SJSA1 (cell line): ENCODE measurements around the gene STXBP4. TPM values are rescaled to one million over a fixed set of nuclear protein-coding genes. Genes with fewer than 3 reads are reported as not detected.

Experiments used
- DNase-seq, 2 experiments: peaks; one replicate each; pipeline ENCODE4 v3.0.0-alpha.2; 2015 to 2020; ENCODE audit warnings: low spot score in 2 of 2, low read depth in 1 of 2
- H3K27ac ChIP-seq: fragments of 250-450 bp; sonication (Bioruptor Pico); 2 replicates; pipeline ENCODE4 v1.5.1; 2020; ENCODE audit warnings: mild to moderate bottlenecking, moderate library complexity
- H3K27me3 ChIP-seq: fragments of 250-450 bp; sonication (Bioruptor Pico); replicated peaks from 2 replicates; pipeline ENCODE4 v1.5.1; 2020; ENCODE audit warnings: mild to moderate bottlenecking, moderate library complexity
- H3K36me3 ChIP-seq: fragments of 250-450 bp; sonication (Bioruptor Pico); 2 replicates; pipeline ENCODE4 v1.5.1; 2020; ENCODE audit warnings: mild to moderate bottlenecking
- H3K4me1 ChIP-seq: fragments of 250-450 bp; sonication (Bioruptor Pico); replicated peaks from 2 replicates; pipeline ENCODE4 v1.6.1; 2021; ENCODE audit warnings: mild to moderate bottlenecking
- H3K4me3 ChIP-seq: fragments of 250-450 bp; sonication (Bioruptor Pico); 2 replicates; pipeline ENCODE4 v1.5.1; 2020; ENCODE audit warnings: mild to moderate bottlenecking
- H3K9me3 ChIP-seq: fragments of 250-450 bp; sonication (Bioruptor Pico); replicated peaks from 2 replicates; pipeline ENCODE4 v1.5.1; 2020; ENCODE audit warnings: mild to moderate bottlenecking
- total RNA-seq: library from RNA; depleted of rRNA; stranded (reverse); fragments of >200 nt; shearing (Covaris generic); gene quantifications from 2 replicates; pipeline ENCODE4 v1.2.3, GENCODE V29; 2014

STXBP4 gene
- total RNA-seq, 1 experiment from 2014 or later = 29.1 TPM

DNA sequence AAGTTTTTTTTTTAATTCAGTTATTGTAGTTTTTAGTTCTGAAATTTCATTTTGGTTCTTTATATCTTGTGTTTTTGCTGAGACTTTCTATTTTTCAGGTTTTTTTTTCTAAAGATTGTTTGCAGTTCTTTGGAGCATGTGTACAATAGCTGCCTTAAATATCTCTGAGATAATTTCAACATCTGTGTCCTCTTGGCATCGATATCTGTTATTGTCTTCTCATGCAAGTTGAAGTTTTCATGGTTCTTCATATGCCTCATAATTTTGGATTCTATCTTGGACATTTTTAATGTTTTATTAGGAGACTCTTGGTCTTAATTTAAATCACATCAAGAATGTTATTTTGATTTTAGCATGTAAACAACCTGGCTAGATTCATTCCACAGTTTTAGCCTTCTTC lies 22.9 kb upstream of the STXBP4 start:
- peak overlapping the region; percentile 88 for H3K27ac ChIP-seq
- peaks cover 51% of the 10 kb centered on the region for H3K4me1 ChIP-seq
- DNase-seq = no peak
- H3K36me3 ChIP-seq = peaks cover 30% of the 10 kb centered on the region
- H3K9me3 ChIP-seq = no peaks in the 10 kb centered on the region
- H3K4me3 ChIP-seq = no peak overlapping the region
- H3K27me3 ChIP-seq = no peaks in the 10 kb centered on the region

DNA sequence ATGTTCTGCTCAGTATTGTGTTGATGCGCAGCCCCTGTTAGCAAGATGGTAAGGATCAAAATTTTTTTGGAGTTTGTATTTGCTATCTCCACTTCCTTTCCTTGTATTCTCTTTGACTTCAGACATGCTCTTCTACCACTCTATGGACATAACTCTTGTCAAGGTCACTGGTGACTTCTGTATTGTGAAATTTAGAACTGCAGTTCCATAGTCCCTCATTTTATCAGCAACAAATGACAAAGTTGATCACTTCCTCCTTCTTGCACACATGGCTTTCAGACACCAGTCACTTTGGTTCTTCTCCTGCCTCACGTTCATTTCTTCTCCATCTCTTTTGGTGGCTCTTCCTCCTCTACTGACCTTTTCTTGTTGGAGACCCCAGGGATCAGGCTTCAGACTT lies 21.2 kb upstream of the STXBP4 start:
- Histone ChIP-seq H3K4me3 (no peak overlapping the region), H3K9me3 (no peaks in the 10 kb centered on the region), H3K27ac (no peak overlapping the region), H3K27me3 (no peaks in the 10 kb centered on the region), H3K36me3 (peaks cover 29% of the 10 kb centered on the region), H3K4me1 (peaks cover 51% of the 10 kb centered on the region)
- DNase-seq = no peak

DNA sequence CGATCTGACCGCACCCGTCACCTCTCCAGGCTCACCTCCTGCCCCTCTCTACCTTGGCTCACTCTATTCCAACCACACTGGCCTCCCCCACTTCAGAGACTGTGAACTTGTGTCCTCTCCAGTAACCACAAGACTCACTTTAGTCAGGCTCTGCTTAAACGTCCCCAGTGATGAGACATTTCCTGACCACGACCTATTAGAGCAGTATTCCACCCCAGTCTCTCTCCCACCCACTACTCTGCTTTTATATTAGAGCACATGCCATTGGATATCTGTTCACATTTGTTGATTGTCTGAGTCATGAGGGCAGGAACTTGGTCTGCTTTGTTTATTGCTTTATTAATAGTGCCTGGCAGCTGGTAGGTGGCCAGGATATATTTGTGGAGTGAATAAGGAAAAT lies 20.2 kb upstream of the STXBP4 start:
- DNase-seq = peak; percentile 88 to 92
- H3K4me3 ChIP-seq = no peak overlapping the region
- H3K4me1 ChIP-seq = peaks cover 51% of the 10 kb centered on the region
- peak overlapping the region; percentile 13 for H3K27ac ChIP-seq
- H3K36me3 ChIP-seq = peaks cover 29% of the 10 kb centered on the region
- no peaks in the 10 kb centered on the region for H3K27me3 ChIP-seq
- H3K9me3 ChIP-seq = no peaks in the 10 kb centered on the region

DNA sequence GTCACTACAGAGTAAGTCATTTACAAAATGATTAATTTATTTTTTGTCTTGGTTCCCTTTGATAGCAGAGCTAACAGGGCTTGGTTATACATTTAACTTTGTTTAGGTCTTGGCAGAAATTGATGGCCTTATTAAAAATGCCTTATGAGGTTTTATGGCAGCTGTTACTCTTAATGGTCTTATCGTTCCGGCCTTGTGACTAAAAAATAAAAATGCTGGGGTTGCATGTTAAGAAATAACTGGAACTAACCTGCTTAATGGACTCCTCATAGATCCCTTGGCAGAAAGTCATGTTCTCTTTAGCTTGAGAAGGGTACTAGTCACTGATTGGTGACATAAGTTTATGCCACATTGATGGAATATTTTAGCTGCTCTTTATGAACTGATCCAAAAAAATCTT lies 18.4 kb upstream of the STXBP4 start:
- Histone ChIP-seq H3K4me3 (no peak overlapping the region), H3K9me3 (no peaks in the 10 kb centered on the region), H3K36me3 (peaks cover 38% of the 10 kb centered on the region), H3K27me3 (no peaks in the 10 kb centered on the region), H3K4me1 (peaks cover 38% of the 10 kb centered on the region), H3K27ac (no peak overlapping the region)
- no peak for DNase-seq

DNA sequence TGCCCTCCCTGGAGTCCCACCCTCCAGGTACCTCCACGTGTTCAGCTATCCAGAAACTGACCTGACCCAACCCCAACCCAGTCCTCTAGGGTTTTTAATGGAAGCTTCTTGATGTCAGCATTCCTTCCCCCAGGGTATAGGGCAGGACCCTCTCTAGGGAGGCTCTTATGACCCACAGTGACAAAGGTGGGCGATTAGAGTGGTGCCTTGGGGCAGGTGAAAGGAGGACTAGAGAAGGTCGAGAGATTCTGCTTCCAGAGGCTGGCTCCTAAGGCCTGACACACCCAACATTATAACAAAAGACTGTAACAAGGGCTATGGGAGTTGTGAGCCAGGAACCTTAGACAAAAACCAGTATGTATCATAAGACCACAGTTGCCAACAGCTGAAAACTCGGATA lies 17.3 kb upstream of the STXBP4 start:
- H3K9me3 ChIP-seq = no peaks in the 10 kb centered on the region
- peaks cover 27% of the 10 kb centered on the region for H3K4me1 ChIP-seq
- DNase-seq = no peak
- H3K27me3 ChIP-seq = no peaks in the 10 kb centered on the region
- H3K27ac ChIP-seq = no peak overlapping the region
- H3K4me3 ChIP-seq = no peak overlapping the region
- peaks cover 50% of the 10 kb centered on the region for H3K36me3 ChIP-seq

DNA sequence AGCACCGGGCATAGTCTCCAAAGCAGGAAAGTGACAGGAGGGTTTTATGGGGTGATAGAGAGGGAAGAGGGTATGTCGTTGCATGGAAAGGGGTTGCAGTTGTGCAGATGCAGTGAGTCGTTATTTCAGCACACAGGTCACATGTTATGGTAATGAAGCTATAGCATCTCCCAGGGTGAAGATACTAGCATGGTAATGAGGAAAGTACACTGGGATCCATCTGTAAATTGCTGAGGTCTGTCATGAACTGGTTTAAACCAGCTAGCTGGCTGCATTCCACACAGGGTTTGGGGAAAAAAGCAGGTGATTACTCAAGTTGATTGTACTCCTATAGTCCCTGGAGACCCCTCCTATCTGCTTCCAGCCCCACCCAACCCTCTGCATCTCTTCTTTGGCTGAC lies 11.8 kb upstream of the STXBP4 start:
- Histone ChIP-seq H3K36me3 (peaks cover 74% of the 10 kb centered on the region), H3K27me3 (no peaks in the 10 kb centered on the region)

DNA sequence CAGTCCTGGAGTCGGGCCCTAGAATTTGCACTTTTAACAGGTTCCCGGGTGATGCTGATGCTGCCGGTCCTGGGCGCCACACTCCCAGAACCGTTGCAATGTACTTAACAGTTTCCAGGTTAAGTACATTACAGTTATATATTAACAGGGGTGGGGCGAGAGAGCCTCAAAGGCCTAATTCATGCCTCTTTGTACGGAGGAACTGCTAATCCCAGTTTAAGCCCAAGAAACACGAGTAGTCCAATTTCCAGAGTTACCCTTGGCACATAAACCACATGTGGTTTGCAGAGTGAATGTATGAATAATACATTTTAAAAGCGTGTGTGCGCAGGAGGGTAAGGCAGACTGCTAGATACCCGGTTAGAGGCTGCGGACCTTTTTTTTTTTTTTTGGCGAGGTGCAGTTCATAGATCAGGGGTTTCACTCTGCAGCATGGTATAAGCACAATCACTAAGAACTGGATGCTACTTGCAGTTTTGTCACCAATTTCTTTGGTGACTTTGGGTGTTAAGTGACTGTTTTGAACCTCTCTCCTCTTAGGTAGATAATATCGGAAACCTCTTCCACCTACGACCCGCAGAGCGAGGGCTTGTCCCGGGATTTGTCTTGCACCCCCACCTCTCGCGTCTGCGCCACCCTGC lies 824 bp upstream of the STXBP4 start:
- Histone ChIP-seq H3K36me3 (peaks cover 50% of the 10 kb centered on the region), H3K4me3 (peak overlapping the region; percentile 67), H3K27me3 (no peaks in the 10 kb centered on the region), H3K9me3 (no peaks in the 10 kb centered on the region), H3K27ac (no peak overlapping the region), H3K4me1 (peaks cover 16% of the 10 kb centered on the region)
- DNase-seq = no peak

More for the DNA sequence above, 11.8 kb upstream of the STXBP4 start:
- Histone ChIP-seq H3K4me1 (no peaks in the 10 kb centered on the region), H3K4me3 (no peak overlapping the region), H3K9me3 (no peaks in the 10 kb centered on the region), H3K27ac (no peak overlapping the region)
- DNase-seq = no peak

DNA sequence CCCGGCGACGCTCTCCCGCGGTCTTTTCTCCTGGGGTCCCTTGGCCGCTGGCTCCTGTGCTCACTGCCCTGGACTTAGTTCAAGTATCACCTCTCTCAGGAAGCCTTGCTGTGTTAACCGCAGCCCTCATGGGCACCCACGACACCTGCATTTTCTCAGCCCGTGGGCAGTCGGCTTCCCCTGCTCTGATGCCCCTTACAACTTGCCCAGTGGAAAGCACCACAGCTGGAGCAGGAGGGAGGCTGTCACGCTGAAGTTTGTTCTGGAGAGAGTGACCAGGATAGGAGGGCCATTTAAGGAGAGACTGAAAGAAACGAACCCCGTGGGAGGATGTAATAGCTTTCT lies 395 bp downstream of the STXBP4 start:
- Histone ChIP-seq H3K4me1 (peaks cover 16% of the 10 kb centered on the region), H3K27me3 (no peaks in the 10 kb centered on the region), H3K36me3 (peaks cover 38% of the 10 kb centered on the region), H3K27ac (peak overlapping the region; percentile 59), H3K9me3 (no peaks in the 10 kb centered on the region), H3K4me3 (peak overlapping the region; percentile 67)
- DNase-seq = peak in 1 of 2 experiments; percentile 49

DNA sequence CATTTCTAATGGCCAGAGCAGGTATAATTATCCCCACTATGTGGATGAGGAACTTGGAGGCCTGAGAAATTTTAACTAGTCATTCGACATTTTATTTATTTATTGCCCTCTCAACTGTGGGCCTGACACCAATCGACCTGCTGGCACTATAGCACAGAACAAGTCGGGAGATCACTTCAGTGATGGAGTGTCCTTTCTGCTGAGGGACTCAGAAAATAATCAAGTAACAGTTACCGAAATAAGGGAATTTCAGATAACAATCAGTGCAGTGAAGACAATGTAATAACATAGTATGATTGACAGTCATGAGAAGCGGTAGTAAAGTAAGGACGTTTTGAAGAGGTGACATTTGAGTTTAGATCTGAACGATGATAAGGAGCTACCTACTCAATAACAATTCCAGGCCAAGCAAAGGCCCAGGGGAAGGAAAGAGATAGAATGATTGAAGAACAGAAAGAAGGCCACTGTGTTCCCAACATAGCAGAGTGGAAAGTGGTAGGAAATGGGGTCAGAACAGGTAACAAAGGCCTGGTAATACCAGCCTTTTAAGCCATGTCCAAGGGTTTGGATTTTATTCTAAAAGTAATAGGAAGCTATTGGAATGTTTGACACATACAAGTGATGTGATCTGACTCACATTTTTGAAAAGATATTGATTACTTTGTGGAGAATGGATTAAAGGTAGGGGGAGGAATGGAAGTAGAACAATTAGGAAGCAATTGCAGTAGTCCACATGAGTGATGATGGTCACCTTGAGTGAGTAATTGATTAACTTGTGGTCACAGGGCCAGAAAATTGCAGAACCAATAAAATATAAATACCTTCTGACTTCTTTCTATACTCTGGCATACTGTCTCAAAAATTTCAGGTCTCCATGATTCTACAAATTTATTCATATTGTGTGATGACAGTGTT lies 1.4 kb downstream of the STXBP4 start:
- H3K36me3 ChIP-seq = peaks cover 28% of the 10 kb centered on the region
- no peak overlapping the region for H3K27ac ChIP-seq
- H3K4me3 ChIP-seq = peak overlapping the region; percentile 67
- no peak for DNase-seq
- H3K4me1 ChIP-seq = peaks cover 16% of the 10 kb centered on the region
- H3K27me3 ChIP-seq = no peaks in the 10 kb centered on the region
- no peaks in the 10 kb centered on the region for H3K9me3 ChIP-seq

DNA sequence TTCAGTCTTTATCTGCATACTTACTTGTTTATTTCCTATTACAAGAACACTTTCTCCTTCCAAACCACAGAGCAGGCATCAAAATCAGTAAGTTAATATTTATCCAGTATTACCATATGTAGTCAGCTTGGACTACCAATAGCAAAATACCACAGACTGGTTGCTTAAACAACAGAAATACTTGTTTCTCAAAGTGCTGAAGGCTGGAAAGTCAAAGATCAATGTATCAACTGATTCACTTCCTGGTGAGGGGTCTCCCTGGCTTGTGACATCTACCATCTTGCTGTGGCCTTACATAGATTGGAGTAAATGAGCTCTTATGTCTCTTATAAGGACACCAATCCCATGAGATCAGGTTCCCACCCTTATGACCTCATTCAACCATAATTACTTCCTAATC lies 2.6 kb downstream of the STXBP4 start:
- H3K27ac ChIP-seq = no peak overlapping the region
- H3K9me3 ChIP-seq = no peaks in the 10 kb centered on the region
- H3K4me1 ChIP-seq = peaks cover 16% of the 10 kb centered on the region
- H3K27me3 ChIP-seq = no peaks in the 10 kb centered on the region
- DNase-seq = no peak
- H3K36me3 ChIP-seq = peaks cover 18% of the 10 kb centered on the region
- no peak overlapping the region for H3K4me3 ChIP-seq

DNA sequence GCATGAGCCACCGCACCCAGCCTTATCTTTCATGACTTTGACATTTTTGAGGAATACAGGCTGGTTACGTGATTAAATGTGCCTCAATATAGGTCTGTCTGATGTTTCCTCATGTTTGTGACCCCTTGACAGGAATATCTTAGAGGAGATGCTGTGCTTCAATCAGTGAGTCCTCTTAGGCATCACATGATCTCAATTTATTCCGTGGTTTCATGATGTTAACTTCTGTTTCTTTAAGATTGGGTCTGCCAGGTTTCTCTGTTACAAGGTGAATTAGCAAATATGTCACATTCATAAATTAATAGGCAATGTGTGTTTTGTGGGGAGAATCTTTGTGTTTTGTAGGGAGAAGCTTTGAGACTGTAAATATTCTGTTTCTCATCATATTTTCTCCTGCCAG lies 3.3 kb downstream of the STXBP4 start:
- DNase-seq = no peak
- H3K27me3 ChIP-seq = no peaks in the 10 kb centered on the region
- H3K4me1 ChIP-seq = peaks cover 11% of the 10 kb centered on the region
- H3K27ac ChIP-seq = no peak overlapping the region
- no peaks in the 10 kb centered on the region for H3K9me3 ChIP-seq
- no peak overlapping the region for H3K4me3 ChIP-seq
- H3K36me3 ChIP-seq = peaks cover 11% of the 10 kb centered on the region

DNA sequence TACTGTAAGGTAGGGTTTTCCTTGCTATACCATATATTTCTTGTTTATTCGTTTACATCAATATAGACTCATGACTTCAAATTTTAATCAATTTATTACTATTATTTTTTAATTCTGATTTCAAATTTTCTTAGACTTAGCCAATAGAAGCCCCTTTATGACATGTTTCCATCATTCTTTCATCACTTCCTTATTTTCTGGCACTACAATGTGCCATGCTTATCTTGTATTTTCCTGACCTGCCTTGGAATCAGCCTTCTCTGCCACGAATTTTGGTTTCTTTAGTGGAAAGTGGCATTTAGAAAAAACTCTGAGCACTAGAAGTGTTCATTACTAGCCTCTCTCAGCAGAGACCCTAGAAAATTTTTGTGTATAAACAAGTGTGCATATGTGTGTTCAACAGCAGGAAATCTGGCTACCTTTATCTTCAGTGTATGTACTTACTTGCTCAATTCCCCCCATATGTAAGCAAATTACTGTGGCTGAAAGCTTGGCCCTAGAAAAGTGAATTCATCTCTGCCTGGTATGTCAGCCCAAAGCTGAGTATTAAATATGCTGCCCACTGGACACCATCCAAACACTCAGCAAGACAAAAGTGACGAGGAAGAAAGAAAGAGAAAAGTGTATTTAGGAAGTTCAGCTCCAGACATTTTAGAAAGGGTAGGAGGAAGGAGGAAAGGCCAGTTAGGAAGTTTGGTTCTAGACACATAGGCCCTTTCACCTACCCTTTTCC lies 4.0 kb downstream of the STXBP4 start:
- Histone ChIP-seq H3K36me3 (peaks cover 8% of the 10 kb centered on the region), H3K27me3 (no peaks in the 10 kb centered on the region)

DNA sequence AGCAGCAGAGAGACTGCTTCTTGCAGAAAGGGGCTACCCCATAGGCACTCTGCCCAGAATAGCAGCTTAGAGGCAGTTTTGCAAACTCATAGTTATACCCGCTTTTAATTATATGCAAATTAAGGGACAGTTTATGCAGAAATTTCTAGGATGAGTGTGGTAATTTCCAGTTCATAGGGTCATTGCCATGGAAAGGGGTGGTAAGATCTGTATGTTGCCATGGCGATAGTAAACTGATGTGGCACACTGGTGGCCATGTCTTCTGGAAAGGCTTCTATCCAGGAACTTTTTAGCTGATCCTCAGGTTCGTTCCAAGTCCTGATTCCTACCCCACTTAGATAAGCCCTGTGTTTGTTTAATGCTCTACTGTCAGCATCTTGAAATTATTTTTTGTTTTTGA lies 6.2 kb downstream of the STXBP4 start:
- H3K27me3 ChIP-seq = no peaks in the 10 kb centered on the region
- no peak overlapping the region for H3K4me3 ChIP-seq
- DNase-seq = no peak
- no peak overlapping the region for H3K27ac ChIP-seq
- peaks cover 3% of the 10 kb centered on the region; the same call in 1 of the 2 replicates for H3K4me1 ChIP-seq
- H3K9me3 ChIP-seq = no peaks in the 10 kb centered on the region
- H3K36me3 ChIP-seq = no peaks in the 10 kb centered on the region

More for the DNA sequence above, 4.0 kb downstream of the STXBP4 start:
- H3K27ac ChIP-seq = no peak overlapping the region
- H3K9me3 ChIP-seq = no peaks in the 10 kb centered on the region
- H3K4me3 ChIP-seq = no peak overlapping the region
- DNase-seq = no peak
- H3K4me1 ChIP-seq = peaks cover 8% of the 10 kb centered on the region; the same call in 1 of the 2 replicates

DNA sequence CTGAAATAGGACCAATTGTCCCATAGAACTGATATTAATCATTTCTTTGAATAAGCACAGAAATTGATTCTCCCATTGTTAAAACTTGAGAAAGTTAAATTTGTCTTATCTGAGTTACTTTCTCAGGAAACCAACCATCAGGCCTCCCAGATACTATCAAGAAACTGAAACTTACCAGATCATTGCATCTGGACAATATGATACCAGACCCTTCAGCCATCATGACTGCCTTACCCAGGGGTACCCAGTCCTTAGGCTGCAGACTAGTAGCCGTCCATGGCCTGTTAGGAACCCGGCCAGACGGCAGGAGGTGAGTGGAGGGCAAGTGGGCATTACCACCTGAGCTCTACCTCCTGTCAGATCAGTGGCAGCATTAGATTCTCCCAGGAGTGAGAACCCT lies 7.8 kb downstream of the STXBP4 start:
- Histone ChIP-seq H3K4me1 (no peaks in the 10 kb centered on the region), H3K9me3 (0 out of 2 replicates have a peak, but pooled peaks cover 2% of the 10 kb centered on the region), H3K4me3 (no peak overlapping the region), H3K27ac (no peak overlapping the region), H3K27me3 (no peaks in the 10 kb centered on the region), H3K36me3 (no peaks in the 10 kb centered on the region)
- no peak for DNase-seq
